ENCODE measurements around the gene VPS16. TPM values are rescaled to one million over a fixed set of nuclear protein-coding genes. Genes with fewer than 3 reads are reported as not detected.
A peak's percentile ranks its signal among the peaks of the same experiment; 100 is the strongest.

VPS16 gene
- total RNA-seq, 1 donor from 2014 or later, result 24.9 TPM

DNA sequence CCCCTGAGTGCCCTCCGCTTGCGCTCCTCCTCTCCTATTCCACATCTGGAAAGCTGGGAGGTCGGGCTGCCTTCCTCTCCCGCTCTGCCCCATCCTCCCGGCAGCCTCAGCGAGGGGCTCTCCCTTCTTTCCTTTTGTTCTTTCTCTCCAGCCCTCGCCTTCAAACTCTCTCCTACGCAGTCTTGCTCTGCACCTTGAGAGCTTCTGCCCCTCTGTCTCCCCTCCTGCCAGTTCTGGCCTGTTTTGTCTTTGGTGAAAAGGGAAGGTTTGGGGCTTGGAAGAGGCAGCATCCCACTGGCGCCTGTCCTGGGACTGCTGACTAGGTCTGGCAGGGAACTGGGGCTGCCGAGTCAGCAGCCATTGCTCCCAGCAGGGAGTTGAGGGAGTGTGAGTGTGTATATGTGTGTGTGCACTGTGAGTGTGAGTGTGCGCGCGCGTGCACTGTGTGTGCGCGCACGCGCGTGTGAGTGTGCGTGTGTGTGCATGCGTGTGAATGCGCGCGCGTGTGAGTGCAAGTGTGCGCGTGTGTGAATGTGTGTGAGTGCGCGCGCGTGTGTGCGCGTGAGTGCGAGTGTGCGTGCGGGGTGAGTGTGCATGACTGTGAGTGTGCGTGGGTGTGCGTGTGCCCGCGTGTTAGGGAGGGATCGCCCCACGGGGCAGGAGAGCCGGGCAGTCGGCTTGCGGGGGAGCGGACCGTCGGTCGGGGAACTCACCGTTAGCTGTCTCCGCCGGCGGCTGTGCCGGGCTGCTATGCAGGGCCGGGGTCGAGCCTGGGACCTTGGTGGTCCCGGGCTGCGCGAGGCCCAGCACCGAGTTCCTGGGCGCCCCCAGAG, 40.6 kb upstream of the VPS16 start:
- Histone ChIP-seq H2AFZ (ENCODE audit: low read depth, low read length) (peak overlapping the region; percentile 78), H3K4me2 (ENCODE audit: low read length) (peak overlapping the region; percentile 94), H3K36me3 (ENCODE audit: insufficient read depth, low read length) (no peaks in the 10 kb centered on the region), H3K9ac (ENCODE audit: low read length) (peak overlapping the region; percentile 46), H3K27ac (ENCODE audit: low read depth, low read length) (no peak overlapping the region), H3K79me2 (ENCODE audit: insufficient read depth, low read length) (no peaks in the 10 kb centered on the region), H3K9me3 (ENCODE audit: insufficient read depth, low read depth, low read length) (peaks cover 11% of the 10 kb centered on the region), H3K27me3 (ENCODE audit: insufficient read depth, low read length) (peaks cover 40% of the 10 kb centered on the region), H3K4me1 (ENCODE audit: insufficient read depth, low read length) (peaks cover 8% of the 10 kb centered on the region), H3K4me3 (ENCODE audit: insufficient read depth, low read depth, low read length) (peak overlapping the region; percentile 62), H4K20me1 (ENCODE audit: insufficient read depth, low read length) (no peaks in the 10 kb centered on the region)
- TF ChIP-seq EZH2 (IDR thresholded peaks at IDR 0.05; ENCODE audit: insufficient read depth, low read length), result peak; percentile 85
- TF ChIP-seq CTCF (IDR thresholded peaks at IDR 0.05; ENCODE audit: insufficient read depth, low read depth, low read length), result no peak
- Mint-ChIP-seq H3K36me3 (ENCODE audit: low read depth, unreplicated experiment) (peaks cover 3% of the 10 kb centered on the region), H3K4me1 (ENCODE audit: low read depth, unreplicated experiment) (peaks cover 3% of the 10 kb centered on the region), H3K9me3 (ENCODE audit: unreplicated experiment) (peaks cover 20% of the 10 kb centered on the region), H3K27me3 (ENCODE audit: low read depth, unreplicated experiment) (peaks cover 48% of the 10 kb centered on the region), H3K4me3 (ENCODE audit: unreplicated experiment) (peak overlapping the region; percentile 82), H3K27ac (ENCODE audit: unreplicated experiment) (no peak overlapping the region)
- FAIRE-seq, result no peak
- no peak for DNase-seq (ENCODE audit: low read depth)

- Histone ChIP-seq H3K4me3 (ENCODE audit: insufficient read depth, low read depth, low read length) (peak within 1 kb of the TSS; percentile 62), H3K9ac (ENCODE audit: low read length) (peak within 1 kb of the TSS; percentile 46), H3K36me3 (ENCODE audit: insufficient read depth, low read length) (no peaks in the 10 kb centered on the region), H2AFZ (ENCODE audit: low read depth, low read length) (peak within 1 kb of the TSS; percentile 78), H3K4me1 (ENCODE audit: insufficient read depth, low read length) (peaks cover 10% of the 10 kb centered on the region), H4K20me1 (ENCODE audit: insufficient read depth, low read length) (no peaks in the 10 kb centered on the region), H3K79me2 (ENCODE audit: insufficient read depth, low read length) (no peaks in the 10 kb centered on the region), H3K27ac (ENCODE audit: low read depth, low read length) (no peak within 1 kb of the TSS), H3K4me2 (ENCODE audit: low read length) (peak within 1 kb of the TSS; percentile 94), H3K27me3 (ENCODE audit: insufficient read depth, low read length) (peaks cover 48% of the 10 kb centered on the region), H3K9me3 (ENCODE audit: insufficient read depth, low read depth, low read length) (peaks cover 11% of the 10 kb centered on the region)
- no peak for DNase-seq (ENCODE audit: low read depth)
- Mint-ChIP-seq H3K9me3 (ENCODE audit: unreplicated experiment) (peaks cover 20% of the 10 kb centered on the region), H3K4me1 (ENCODE audit: low read depth, unreplicated experiment) (peaks cover 6% of the 10 kb centered on the region), H3K27me3 (ENCODE audit: low read depth, unreplicated experiment) (peaks cover 51% of the 10 kb centered on the region), H3K36me3 (ENCODE audit: low read depth, unreplicated experiment) (peaks cover 3% of the 10 kb centered on the region), H3K27ac (ENCODE audit: unreplicated experiment) (peak within 1 kb of the TSS; percentile 10), H3K4me3 (ENCODE audit: unreplicated experiment) (peak within 1 kb of the TSS; percentile 82)
- peak; percentile 28 for TF ChIP-seq EZH2 (IDR thresholded peaks at IDR 0.05; ENCODE audit: insufficient read depth, low read length)
- no peak for TF ChIP-seq CTCF (IDR thresholded peaks at IDR 0.05; ENCODE audit: insufficient read depth, low read depth, low read length)
- FAIRE-seq, result no peak
These were observed 39.8 kb upstream of the VPS16 start, which contains the start of gene CPXM1 for GRCh38 chr20:2800521-2801285. TSS of gene CPXM1 (minus strand) at chr20:2800627. CDS start at chr20:2800572, 55 bp downstream.

Measured in astrocyte (in vitro differentiated cells and primary cell).